Measurements from ENCODE around the gene BFSP2.
"Not testable (repeated sequence)": the region's sequence is repeated elsewhere in the genome, so short reads cannot be mapped to it uniquely, and the experiment has no call there.

The BFSP2 gene

GRCh38 chr3:133457465-133458067 is 57.7 kb downstream of the BFSP2 start:
- no peak for DNase-seq (ENCODE audit: low read depth in 3 of 3)

DNA sequence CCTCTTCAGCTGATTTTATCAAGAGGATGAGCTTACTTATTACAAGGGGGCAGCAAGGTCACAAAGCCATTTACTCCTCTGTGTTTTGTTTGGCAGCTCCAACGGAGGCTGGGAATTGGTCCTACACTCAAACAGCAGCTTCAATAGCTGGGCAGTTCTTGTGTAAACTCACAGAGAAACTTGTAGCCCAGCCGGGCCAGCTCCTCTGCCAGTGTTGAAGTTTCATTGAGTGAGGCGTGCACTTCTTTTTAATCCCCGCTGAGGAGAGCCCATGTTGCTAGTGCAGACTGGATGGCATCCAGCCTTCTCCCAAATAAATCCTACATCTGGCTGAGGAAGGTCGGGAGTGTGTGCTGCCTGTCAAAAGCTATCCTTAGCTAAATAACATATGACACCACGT is 59.5 kb downstream of the BFSP2 start:
- no peak for DNase-seq (ENCODE audit: low read depth in 3 of 3)

GRCh38 chr3:133460809-133461208 is 61.0 kb downstream of the BFSP2 start:
- no peak for DNase-seq (ENCODE audit: low read depth in 3 of 3)

- no peak for DNase-seq (ENCODE audit: low read depth in 3 of 3)
Observed at GRCh38 chr3:133461291-133461690, 61.4 kb downstream of the BFSP2 start.

DNA sequence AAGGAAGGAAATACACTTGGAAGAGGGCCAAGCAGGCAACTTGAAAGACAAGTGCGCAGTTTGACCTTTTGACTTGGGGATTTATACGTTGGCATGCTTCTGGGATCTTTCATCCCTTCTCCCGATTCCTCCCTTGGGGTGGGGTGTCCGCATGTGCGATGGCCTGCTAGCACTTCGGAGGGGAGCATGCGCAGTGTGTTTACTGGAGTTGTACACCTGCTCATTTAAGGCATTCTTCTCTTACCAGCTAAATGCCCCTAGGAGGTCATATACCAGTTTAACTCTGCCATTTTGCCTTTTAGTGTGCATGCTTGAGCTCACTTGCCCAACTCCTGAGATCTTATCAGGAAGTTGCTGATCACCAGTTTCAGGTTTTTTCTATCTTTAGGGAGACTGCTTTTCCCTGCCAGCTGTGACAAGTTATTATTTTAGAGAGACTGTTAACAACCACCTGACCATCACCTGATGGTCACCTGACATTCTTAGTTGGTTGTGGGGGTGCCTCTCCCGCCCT is 63.5 kb downstream of the BFSP2 start:
- no peak for DNase-seq (ENCODE audit: low read depth in 3 of 3)

DNA sequence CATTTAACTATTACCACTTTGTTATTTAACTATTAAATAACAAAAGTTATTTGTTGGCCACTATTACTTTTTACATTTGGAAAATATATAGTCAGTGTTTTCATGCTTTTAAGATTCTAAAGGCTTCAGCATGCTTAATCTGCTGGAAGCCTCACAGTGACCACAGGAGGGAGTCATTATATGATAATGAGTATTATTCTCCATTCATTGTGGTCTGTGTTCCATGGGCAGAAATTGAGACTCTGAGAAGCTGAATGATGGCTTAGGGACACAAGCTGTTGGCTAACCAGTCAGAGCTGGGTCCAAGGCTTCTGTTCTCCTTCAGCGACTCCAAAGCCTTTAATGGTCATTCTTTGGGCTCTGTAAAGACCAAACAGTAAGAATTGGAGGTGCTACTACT is 64.7 kb downstream of the BFSP2 start:
- DNase-seq (ENCODE audit: low read depth in 3 of 3) = no peak

DNA sequence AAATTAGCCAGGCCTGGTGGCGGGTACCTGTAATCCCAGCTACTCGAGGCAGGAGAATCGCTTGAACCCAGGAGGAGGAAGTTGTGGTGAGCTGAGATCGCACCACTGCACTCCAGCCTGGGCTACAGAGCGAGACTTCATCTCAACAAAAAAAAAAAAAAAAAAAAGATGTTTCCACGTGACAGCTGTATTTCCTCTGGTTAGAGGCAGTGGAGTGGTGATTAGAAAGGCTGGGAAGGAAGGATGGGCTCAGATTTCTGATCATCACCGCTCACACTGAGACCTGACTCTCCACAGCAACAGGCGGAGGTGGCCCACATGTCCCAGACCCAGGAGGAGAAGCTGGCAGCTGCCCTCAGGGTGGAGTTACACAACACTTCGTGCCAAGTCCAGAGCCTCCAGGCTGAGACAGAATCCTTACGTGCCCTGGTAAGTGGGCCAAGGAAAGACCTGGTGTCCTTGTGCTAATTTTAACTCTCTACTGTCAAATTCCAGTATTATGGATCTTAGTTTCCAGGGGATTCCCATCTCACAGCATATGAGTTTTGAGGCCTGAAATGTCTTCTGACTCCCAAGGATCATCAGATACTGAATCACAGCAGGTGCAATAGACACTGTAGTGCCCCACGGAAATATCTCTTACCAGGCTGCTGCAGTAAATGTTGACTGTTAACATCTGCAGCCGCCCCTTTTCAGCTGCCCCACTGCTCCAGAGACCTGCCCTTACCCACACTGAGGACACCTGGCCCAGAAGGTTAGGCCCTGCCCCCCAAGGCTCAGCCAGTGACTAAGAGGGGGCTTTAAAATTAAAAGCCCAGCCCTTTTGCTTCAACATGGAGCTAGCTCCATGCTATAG is 66.9 kb downstream of the BFSP2 start:
- DNase-seq (ENCODE audit: low read depth in 3 of 3) = no peak

GRCh38 chr3:133467780-133468179 is 67.9 kb downstream of the BFSP2 start:
- DNase-seq (ENCODE audit: low read depth in 3 of 3) = no peak

DNA sequence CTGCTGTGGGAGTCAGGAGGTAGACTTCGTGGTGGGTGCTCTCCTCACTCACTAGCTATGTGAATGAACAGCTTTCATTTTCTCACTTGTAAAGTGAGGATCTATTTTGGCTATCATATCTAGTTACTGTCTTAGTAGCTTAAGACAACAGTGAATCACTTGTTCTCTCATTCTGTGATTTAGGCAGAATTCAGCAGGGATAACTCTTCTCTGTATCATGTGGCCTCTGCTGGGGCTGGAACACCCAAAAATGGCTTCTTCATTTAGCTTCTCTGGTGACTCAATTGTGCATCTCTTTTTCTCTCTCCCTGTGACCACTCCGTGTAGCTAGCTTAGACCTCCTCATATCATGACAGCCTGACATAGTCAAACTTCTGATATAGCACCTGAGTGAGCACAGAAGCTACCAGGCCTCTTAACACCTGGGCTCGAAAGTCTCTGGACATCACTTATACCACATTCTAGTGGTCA is 68.4 kb downstream of the BFSP2 start:
- no peak for DNase-seq (ENCODE audit: low read depth in 3 of 3)

DNA sequence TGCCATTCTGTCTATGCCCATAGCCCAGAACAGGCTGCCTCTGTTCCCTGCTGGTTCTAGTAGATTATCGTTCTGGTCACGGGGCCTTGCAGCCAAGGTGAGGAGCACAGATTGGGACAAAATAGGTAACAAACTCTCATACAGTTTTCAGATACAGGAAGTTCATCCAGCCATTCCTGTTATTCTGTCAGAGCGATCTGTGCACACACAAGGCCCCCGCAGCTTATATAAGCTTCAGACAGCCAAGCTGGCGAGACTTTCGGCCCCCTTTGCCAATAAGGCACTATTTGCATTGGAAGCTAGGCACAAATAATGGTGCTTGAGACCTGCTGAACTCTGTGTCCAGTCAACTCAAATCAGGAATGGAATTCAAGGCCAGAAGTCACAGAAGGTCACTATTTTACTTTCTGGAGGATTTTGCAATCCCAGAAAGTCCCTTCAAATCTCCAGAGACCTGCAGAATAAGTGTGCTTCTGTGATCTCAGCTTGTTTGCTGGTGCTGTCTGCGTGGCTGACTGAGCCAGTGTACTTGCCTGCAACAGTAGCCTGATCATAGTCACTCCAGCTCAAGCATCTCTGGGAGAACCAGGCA is 69.4 kb downstream of the BFSP2 start:
- DNase-seq (ENCODE audit: low read depth in 3 of 3) = no peak

DNA sequence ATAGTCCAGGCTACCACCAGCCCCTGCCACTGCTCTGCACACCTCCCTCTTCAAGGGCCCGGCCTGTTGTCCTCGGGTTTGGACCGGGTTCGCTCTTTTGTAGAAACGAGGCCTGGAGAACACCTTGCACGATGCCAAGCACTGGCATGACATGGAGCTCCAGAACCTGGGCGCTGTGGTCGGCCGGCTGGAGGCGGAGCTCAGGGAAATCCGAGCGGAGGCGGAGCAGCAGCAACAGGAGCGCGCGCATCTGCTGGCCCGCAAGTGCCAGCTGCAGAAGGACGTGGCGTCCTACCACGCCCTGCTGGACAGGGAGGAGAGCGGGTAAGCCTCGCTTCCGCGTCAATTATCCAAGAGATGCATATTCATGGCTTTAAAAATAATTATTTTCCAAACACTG is 72.4 kb downstream of the BFSP2 start:
- DNase-seq (ENCODE audit: low read depth in 3 of 3) = no peak

GRCh38 chr3:133472889-133473288 is 73.0 kb downstream of the BFSP2 start:
- DNase-seq (ENCODE audit: low read depth in 3 of 3) = no peak

DNA sequence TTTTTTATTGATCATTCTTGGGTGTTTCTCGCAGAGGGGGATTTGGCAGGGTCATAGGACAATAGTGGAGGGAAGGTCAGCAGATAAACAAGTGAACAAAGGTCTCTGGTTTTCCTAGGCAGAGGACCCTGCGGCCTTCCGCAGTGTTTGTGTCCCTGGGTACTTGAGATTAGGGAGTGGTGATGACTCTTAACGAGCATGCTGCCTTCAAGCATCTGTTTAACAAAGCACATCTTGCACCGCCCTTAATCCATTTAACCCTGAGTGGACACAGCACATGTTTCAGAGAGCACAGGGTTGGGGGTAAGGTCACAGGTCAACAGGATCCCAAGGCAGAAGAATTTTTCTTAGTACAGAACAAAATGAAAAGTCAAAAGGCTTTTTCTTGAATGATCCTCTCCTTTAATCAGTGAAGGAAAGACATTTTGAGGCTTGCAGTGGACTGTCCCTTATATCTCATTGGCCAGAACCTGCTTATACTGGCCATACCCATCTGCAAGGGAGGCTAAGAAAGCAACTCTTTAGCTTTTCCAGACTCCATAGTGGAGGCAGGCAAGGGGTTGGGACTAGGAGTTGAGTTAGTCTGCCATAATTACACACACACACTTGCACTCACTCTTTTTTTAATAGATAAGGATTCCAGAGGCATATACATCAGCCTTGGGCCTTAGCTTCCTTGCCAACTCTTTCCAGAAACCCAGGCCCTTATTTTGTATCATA is 73.8 kb downstream of the BFSP2 start:
- not testable (repeated sequence) for DNase-seq (ENCODE audit: low read depth in 3 of 3)

- no peak for DNase-seq (ENCODE audit: low read depth in 3 of 3)
Observed at GRCh38 chr3:133474251-133474801, 74.5 kb downstream of the BFSP2 start.

- DNase-seq (ENCODE audit: low read depth in 3 of 3) = no peak
Observed at GRCh38 chr3:133474817-133475216, 75.0 kb downstream of the BFSP2 start.

DNA sequence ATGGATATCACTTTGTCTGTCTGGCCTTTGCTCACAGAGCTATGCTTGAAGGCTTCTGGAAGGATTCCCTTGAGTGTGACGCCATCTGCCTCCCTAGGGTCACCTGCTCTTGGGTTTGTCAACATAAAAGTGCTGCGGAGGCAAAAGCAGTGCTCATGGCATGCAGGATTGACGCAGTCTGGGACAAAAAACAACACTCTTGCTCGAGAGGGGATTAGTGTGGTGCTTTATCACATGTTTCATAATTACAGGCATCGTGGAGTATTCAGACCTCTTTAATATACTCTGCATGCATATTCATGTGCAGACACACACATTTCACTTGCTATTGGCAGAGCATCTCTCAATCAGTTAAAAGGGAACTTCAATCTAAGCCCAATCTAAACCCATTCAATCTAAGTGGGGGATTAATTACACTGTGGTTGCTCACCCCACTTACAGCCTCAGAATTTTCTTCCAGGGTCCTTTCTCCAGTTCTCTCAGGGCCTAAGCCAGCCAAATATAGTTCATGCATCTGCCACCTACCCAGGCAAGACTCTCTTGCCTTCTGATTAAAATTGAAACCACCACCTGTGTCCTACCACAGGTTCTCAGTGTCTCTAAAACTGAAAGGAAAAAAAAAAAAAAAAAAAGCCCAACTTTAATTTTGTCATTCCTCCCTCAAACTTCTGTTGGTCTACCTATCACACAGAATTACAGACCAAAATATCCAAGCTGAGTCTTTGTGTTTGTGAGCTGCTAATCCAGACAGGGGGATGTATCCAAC is 75.6 kb downstream of the BFSP2 start:
- DNase-seq (ENCODE audit: low read depth in 3 of 3) = no peak

DNA sequence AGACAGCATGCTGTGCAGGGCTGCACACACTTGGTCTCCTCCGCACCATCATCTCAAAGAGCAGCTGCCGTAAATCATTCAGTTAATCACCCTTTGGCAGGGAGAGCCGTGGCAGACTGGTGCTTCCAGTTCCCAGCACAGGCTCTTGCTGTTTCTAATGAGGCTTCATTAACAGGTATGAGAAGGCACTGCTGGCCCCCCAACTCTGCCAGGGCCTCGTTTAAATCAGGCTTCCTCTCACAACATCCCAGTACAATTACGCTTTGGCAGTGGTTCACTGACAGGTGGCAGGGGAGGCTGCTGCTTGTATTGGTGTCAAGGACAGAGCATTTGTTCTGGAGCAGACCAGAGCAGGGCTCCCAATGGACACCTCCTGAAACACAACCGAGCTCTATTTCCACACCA is 77.1 kb downstream of the BFSP2 start:
- DNase-seq (ENCODE audit: low read depth in 3 of 3) = no peak

DNA sequence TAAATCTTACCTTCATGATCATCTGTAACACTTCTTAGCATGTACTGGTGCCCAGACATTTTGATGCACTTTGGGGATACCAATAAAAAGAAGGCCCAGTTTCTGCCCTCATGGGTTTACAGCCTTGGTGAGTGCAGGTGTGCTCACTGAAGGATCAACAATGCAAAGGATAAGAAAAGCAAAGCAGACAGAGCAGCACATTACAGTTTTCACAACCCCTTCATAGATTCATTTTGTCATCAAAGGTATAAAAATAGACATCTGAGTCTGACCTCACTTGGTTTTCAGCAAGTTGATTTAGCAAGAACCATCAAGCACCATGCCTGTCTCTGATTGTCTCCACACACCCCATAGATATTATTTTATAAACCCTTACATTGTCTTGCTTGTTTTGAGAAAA is 77.6 kb downstream of the BFSP2 start:
- no peak for DNase-seq (ENCODE audit: low read depth in 3 of 3)

DNA sequence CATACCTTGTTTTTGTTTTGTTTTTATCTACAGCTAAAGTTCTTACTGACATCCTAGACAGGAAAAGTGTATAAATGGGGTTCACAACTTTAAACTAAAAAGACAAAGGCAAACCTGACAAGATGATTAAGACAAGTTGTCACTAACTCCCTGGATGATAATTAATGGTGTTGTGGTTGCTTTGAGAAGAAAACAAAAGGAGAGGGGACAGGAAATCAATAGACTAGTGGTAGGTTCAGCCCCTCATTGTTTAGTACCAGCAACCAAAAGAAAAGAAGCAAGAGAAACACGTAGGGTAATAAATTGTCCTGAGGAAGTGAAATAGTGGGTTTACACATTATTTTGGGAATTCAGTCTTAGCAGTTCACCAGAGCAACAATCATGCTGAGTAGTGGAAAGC is 78.8 kb downstream of the BFSP2 start:
- DNase-seq (ENCODE audit: low read depth in 3 of 3) = no peak

GRCh38 chr3:133479401-133479800 is 79.5 kb downstream of the BFSP2 start:
- DNase-seq (ENCODE audit: low read depth in 3 of 3) = no peak

Data from stimulated activated CD4-positive, alpha-beta T cell treated with anti-CD3 and anti-CD28 coated beads, TNF-alpha, amount 100 ng/mL, for 4 hours (primary cell).